CD4-positive, alpha-beta T cell treated with Interferon alpha-2 for 1 hour (primary cell): ENCODE data around the gene UNC13B.
"Not testable (repeated sequence)": the region's sequence is repeated elsewhere in the genome, so short reads cannot be mapped to it uniquely, and the experiment has no call there.

Source experiments
- DNase-seq, 2 donors: peaks; one replicate each; pipeline ENCODE4 v3.0.0-alpha.2; 2020 to 2022

UNC13B gene

GRCh38 chr9:35395706-35396101 lies 233.9 kb downstream of the UNC13B start:
- no peak for DNase-seq

- DNase-seq = no peak
Measured at GRCh38 chr9:35396560-35397215, 234.9 kb downstream of the UNC13B start.

GRCh38 chr9:35397216-35397698 lies 235.4 kb downstream of the UNC13B start:
- DNase-seq = no peak

- no peak for DNase-seq
Measured at GRCh38 chr9:35397923-35398322, 236.1 kb downstream of the UNC13B start.

DNA sequence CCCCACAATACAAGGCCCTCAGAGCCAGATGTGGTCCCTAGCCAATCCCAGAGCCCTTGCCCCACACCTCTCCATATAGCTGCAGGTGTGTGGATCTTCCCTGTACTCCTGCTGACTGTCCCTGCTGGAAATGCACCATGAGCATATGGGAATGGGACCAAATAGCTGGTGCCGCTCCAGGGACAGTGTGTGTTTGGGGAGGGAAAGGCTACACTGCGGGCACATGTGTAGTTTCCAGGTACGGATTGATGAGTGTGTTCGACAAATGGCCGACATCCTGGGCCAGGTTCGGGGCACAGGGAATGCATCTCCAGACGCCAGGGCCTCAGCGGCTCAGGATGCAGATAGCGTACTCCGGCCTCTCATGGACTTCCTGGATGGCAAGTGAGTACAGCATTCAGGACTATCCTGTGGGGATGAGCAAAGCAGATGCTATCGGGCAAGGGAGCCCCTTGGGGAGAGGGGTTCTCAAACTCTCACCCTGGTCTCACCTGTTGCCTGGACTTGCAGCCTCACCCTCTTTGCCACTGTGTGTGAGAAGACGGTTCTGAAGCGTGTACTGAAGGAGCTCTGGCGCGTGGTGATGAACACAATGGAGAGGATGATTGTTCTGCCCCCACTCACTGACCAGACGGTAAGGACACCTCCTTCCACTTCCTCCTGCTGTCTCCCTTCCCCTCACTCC lies 237.0 kb downstream of the UNC13B start:
- no peak for DNase-seq

- DNase-seq = no peak
Measured at GRCh38 chr9:35404865-35405264, 243.1 kb downstream of the UNC13B start.

- peak; percentile 27 to 41 for DNase-seq
Measured at GRCh38 chr9:35406183-35406959, 244.6 kb downstream of the UNC13B start.

GRCh38 chr9:35407846-35408245 lies 246.0 kb downstream of the UNC13B start:
- no peak for DNase-seq

- not testable (repeated sequence) for DNase-seq
Measured at GRCh38 chr9:35409434-35409833, 247.6 kb downstream of the UNC13B start.

DNA sequence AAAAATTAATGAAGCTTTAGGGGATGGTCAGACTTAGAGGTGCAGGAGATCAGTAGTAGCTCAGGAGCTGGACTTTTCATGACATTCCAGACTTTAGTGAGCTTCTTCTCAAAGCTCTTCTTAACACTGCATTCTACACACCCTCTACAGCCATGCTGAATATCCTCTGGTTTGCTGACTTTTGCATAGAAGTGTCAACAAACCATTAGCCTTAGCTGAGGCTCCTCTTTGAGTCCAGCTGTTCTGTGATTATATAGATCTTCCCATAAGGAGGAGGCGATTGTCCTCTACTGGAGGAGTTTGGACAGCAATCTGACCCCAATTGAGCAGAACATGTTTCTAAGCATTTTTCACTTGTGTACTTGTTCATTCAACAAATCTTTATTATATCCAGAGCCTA lies 253.1 kb downstream of the UNC13B start:
- DNase-seq = no peak

GRCh38 chr9:35415402-35416097 lies 253.7 kb downstream of the UNC13B start:
- DNase-seq = peak in 1 of 2 donors; percentile 1

DNA sequence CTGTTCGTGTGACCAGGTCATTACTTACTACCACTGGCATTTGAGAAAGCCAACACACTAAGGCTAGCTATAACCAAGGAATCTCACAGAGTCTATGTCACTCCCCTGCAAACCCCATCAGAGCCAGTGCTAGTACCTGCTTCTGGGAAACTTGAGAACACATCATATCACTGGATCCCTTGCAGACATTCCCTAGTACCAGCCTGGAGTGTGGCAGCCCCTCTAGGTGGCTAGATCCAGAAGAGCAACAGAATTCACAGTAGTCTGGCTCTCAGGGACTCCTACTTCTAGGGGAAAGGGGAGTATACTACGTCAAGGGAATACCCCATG lies 254.3 kb downstream of the UNC13B start:
- no peak for DNase-seq

- no peak for DNase-seq
Measured at GRCh38 chr9:35422346-35422745, 260.5 kb downstream of the UNC13B start.

- DNase-seq = no peak
Measured at GRCh38 chr9:35422753-35423152, 260.9 kb downstream of the UNC13B start.

DNA sequence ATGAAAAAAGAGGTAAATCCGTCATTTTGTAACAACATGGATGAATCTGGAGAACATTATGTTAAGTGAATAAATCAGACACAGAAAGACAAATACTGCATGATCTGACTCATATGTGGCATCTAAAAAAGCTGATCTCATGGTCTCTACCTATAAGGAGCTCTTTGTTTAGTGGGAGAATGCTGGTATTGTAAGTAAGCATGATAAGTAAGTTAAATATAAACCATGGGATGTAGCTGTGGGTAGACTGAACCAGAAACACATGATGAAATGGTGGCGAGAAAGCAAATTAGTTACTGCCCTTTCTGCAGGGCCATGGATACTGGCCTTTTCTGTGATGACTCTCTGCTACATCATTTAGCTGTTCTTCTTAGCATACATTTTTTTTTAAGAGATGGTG lies 261.7 kb downstream of the UNC13B start:
- DNase-seq = no peak

DNA sequence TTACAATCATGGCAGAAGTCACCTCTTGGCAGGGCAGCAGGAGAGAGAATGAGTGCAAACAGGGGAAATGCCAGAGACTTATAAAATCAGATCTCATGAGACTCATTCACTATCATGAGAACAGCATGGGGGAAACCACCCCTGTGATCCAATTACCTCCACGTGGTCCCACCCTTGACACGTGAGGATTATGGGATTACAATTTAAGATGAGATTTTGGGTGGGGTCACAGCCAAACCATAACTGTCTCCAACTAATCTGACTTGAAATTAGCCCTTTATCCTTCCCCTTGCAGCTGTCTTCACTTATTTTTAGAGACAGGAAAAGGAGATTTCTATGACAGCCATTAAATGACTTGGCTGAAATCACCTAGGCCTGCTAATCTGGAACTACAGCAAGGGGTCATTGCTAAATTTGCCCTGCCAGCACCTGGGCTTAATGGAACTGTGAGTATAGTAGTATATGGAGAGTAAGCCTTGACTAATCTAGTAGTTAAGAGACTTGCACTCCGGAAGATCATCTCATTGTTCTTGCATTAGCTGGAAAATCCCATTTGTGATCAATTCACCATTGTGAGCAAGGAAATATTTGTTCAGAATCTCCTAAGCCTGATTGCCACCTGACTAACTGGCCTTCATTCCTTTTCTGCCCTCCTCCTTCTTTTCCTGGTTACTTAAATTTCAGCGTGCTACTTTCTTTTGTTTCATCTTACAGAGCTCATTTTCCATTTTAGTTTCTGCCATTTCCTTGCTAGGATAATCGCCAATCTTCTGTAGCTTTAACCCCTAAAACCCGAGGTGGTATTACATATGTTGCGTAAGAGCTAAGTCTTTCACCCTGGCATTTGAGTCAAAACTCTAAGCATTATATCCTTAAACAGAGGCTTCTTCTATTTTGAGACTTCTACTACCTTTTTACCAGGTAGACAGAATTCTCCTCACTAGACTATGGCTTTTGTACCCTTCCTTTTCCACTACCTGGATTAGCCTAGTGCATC lies 262.8 kb downstream of the UNC13B start:
- DNase-seq = no peak

GRCh38 chr9:35426627-35427026 lies 264.8 kb downstream of the UNC13B start:
- no peak for DNase-seq

GRCh38 chr9:35431467-35431866 lies 269.7 kb downstream of the UNC13B start:
- no peak for DNase-seq

DNA sequence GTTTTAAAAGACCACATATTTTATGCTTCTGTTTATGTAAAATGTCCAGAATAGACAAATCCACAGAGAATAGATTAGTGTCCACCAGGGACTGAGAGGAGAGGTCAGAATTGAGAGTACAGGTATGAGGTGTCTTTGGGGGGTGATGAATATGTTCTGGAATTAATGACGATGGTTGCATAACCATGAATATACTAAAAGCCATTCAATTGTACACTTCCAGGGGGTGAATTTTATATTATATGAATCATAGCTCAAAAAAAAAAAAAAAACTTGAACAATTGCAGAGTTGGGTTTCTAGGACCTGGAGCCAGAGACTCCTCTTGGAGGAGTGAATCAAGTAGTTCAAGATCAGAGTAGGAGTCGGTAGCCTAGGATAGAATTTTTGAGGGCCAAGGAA lies 270.3 kb downstream of the UNC13B start:
- DNase-seq = no peak

DNA sequence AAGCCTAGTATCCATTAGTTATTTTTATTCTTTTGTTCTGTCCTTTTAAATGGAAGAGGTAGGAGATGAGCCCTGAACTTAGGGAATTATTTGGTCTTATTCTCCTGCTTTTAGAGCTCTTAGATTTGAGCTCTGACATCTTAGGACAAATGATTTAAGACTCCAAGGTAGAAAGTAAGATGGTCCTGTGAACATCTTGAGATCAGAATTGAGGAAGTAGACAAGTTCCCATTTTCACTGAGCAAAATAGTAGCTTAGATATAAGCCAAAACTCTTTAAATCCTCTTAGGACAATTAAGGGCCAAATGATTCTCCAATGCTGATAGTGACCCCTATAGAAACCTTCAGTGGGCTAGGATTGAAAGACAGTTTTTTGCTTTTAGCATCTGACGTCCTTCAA lies 275.1 kb downstream of the UNC13B start:
- DNase-seq = no peak

DNA sequence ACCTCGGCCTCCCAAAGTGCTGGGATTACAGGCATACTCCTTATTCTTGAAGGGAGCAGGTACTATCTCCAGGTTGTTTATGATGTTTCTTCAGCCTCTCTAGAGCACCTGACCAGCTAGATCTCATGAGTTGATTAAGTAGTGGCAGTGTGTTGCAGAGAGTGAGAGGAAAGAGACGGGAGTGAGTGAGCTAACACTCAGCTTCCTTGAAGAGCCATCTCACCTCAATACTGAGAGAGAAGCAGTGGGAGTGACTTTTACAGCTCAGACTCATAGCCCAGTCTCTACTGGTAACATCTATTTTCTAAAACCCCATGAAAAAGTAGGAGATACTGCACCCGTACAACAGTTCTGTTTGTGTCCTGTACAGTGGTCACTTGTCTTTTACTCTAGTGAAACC lies 284.2 kb downstream of the UNC13B start:
- no peak for DNase-seq

- no peak for DNase-seq
Measured at GRCh38 chr9:35448496-35448895, 286.7 kb downstream of the UNC13B start.
